ENCODE measurements around the gene NMRAL1. TPM values are rescaled to one million over a fixed set of nuclear protein-coding genes. Genes with fewer than 3 reads are reported as not detected.

Gene NMRAL1
- total RNA-seq, 1 experiment from 2014 or later = 53.5 TPM

DNA sequence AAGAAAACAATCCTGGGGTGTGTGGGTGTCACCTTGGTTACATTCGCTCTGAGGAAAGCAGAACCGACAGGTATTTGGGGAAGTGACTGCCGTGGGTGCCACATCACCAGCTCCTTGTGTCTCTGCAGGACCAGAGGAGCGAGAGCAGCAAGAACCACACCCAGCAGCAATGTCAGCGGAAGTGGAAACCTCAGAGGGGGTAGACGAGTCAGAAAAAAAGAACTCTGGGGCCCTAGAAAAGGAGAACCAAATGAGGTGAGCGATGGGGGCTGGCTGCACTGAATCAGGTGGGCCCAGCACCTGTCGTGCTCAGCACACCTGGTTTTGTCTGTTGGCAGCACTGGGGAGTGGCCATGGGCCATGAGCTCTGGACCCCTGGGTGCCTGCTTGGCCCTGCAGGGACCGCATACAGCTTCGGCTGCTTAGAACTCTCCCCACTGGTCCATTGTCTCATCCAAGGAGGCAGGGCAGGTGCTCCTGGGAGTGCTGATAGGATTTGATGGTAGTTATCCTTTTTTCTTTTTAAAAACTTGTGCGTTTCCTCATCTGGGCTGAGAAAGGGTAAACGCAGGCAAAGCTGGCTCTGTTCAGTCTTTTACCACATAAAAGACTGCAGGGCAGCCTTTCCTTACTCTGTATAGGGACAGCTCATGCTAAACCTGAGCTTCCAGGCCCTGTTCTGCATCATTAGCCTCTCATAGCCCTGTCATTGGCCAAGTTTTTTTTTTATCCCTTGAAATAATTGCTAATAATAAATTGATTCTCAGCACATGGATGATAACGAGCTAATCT lies 31.1 kb upstream of the NMRAL1 start:
- no peak for DNase-seq (ENCODE audit: low read depth)

DNA sequence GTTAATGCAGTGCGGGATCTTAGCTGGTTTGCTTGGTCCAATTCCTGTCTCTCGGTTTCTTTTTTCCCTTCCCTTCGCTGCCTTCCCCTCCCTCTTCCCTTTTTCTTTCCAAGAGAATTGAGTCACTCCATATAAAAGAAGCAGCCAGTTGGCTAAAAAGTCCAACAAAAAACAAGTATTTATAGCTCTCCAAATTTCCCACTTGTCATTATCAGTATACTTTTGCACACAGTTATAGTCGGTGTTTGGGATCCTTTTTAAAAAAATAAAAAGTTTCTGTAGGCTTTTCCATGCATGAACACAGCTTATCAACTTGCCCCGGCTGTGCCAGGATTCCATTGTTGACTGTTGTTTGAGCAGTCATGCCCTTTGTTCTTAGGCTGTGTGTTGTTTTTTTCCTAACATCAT lies 26.6 kb upstream of the NMRAL1 start:
- no peak for DNase-seq (ENCODE audit: low read depth)

DNA sequence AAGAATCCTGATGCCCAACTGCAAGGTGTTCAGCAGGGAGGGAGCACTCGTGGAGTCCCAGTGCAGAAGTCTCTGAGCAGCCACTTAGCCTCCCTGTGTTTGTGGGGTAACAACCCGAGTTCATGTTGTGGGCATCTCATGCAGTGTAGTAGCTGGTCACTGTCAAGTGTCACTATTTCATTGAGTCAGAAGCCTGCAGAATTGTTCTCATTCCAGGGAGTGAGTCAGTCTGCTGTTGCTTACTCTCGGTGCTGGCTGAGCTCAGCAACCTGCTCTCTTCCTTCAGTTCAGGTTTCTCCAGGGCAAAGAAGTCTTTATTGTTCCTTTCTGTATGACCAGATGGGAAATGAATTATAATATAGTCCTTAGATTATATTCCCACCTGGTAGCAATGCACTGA lies 25.8 kb upstream of the NMRAL1 start:
- peak; percentile 63 for DNase-seq (ENCODE audit: low read depth)

DNA sequence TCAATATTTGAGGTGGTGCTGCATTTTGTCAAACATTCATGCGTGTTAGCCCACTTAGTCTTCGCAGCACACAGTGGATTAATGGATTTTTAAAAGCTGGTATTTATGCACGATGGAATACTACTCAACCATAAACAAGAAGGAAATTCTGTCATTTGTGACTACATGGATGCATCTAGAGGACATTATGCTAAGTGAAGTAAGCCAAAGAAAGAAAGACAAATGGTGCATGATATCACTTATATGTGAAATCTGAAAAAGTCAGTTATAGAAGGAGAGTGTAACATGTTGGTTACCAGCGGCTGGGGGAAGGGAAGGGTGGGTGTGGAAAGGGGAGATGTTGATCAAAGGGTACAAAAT lies 24.8 kb upstream of the NMRAL1 start:
- DNase-seq (ENCODE audit: low read depth) = no peak

DNA sequence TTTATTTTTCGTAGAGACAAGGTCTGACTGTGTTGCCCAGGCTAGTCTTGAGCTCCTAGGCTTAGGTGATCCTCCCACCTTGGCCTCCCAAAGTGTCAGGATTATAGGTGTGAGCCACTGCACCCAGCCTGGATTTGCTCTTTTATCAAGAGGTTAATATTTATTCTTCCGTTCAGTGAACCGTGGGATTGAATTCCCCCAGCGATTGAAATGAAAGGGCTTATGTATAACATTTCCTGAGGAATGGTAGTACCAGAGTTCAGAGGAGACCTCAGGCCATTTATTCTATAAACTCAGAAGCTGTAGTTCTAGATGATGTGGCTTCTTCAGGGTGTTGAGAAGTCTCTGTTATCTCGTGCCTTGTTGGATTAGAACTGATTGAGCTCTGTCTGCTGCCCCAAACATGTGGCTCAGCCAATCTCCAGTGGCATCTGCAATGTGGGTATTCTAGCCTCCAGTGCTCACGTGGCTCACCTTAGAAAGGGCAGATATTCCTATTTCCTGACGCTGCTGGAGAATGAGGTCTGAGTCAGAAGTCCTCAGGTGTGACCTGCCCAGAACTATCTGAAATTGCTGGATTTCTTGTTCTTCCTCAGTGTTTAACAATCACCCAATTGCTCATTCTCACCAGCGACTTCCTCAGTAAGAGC lies 24.2 kb upstream of the NMRAL1 start:
- no peak for DNase-seq (ENCODE audit: low read depth)

DNA sequence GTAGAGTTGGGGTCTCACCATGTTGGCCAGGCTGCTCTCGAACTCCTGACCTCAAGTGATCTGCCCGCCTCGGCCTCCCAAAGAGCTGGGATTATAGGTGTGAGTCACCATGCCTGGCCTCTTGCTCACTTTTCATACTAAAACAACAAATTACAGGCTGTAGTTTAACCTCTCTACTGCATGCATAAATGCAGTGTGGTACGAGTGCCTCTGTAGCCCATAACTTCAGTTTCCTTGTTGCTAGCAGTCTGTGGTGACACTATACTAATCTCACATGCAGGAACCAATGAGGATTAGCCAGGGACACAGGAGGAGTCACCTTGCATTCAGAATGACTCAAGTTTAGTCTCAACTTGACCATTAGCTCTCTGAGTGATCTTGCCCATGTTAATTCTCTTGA lies 21.9 kb upstream of the NMRAL1 start:
- DNase-seq (ENCODE audit: low read depth) = peak; percentile 58

DNA sequence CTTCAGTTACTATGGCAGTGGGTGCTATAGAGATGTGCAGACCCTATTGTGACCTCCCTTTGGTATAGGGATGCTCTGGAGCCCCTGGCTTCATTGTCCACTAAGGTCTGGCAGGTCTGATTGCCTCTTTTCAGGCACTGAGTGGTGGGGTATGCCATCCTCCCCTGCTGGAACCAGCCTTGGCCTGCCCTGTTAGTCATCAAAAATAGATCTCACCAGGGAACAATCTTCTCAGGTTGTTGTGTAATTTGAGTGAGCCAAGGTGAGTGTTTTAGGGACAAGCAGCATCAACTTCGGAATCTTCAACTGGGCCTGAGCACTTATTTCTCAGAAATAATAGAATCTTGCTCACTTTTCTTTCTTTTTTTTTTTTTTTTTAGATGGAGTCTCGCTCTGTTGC lies 21.3 kb upstream of the NMRAL1 start:
- DNase-seq (ENCODE audit: low read depth) = no peak

DNA sequence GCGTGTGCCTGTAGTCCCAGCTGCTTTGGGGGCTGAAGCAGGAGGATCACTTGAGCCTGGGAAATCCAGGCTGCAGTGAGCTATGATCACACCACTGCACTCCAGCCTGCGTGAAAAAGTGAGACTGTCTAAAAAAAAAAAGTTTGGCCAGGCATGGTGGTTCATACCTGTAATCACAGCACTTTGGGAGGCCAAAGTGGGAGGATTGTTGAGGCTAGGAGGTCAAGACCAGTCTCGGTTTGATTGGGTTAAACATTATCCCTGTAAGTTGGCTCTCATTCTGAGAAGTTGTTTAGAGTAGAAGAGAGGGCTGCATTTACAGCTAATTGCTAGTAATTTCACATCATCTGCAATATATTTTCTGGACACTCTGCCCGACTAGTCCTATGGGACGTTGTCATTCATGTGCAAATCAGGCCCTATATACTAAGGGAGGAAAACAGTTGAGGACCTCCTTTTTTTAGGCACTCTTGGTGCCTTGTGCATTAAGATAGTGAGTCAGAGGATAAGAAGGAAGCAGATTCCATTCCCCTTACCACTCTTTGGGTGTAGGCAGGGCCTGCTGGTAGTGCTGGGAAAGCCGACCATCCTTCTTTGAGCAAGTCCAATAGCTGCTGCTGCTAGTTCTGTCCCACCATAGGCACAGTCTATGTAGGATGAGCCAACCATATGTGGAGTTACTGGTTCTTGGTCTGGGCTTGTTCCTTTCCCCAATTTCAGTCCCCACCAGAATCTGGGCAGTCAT lies 20.5 kb upstream of the NMRAL1 start:
- peak; percentile 75 for DNase-seq (ENCODE audit: low read depth)

DNA sequence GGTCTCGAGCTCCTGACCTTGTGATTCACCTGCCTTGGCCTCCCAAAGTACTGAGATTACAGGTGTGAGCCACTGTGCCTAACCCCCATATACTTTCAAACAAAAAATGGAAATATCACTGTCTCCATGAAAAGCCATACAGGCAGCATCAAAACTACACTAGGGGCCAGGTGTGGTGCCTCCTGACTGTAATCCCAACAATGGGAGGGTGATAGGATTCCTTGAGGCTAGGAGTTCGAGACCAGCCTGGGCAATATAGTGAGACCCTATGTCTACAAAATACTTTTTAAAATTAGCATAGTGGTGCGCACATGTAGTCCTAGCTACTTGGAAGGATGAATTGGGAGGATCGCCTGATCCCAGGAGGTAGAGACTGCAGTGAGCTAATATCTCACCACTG lies 17.5 kb upstream of the NMRAL1 start:
- DNase-seq (ENCODE audit: low read depth) = no peak

DNA sequence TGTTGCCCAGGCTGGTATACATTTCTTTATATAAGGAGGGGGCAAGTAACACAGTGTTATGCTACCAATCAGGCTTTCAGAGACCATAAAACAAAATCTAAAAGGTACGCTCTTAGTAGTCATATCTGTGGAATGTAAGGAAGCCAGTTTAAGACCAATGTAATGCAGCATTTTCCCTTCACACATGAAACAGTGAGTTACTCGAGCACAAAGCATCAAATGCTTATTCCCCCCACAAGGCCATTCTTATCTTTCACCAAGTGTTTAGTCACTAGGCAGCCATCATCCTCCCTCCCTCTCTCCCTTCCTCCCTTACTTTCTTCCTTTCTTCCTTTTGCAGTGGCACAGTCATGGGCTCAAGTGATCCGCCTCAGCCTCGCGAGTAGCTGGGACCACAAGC lies 14.6 kb upstream of the NMRAL1 start:
- peak; percentile 53 for DNase-seq (ENCODE audit: low read depth)

DNA sequence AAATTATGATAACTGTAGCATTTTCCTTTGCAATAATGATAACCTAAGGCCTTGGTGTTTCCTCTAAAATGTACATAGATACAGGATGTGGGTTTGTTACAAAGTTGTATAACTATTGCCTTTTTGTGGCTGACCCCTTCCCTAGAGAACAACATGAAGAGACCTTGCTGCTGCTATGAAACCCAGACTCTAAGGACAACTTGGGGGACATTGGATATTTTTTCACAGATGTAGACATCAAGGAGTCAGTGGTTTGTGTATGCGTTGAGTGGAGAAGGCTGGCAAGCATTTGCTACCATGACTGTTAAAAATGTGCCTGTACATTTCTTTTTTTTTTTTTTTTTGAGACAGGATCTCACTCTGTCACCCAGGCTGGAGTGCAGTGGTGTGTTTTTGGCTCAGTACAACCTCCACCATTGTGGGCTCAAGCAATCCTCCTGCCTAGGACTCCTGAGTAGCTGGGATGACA lies 14.1 kb upstream of the NMRAL1 start:
- DNase-seq (ENCODE audit: low read depth) = no peak

DNA sequence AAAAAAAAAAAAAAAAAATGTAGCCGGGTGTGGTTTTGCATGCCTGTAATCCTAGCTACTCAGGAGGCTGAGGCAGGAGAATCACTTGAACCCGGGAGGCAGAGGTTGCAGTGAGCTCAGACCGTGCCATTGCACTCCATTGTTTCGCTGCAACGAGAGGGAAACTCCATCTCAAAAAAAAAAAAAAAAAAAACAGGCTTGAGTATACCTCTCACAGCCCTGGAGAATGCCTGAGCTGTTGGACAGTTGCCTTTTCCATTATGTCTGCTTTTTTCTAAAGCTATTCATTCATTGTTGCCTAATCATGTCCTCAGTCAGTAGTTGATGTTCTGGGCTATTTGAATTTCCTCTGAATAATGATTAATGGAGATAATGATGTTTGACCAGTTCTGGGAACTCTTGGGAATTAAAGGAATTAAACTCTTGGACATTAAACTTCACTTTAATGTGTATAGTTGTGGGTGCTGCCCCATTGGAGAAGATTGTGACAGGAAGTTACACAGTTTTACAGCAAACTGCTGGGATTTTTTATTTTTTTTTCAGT lies 13.6 kb upstream of the NMRAL1 start:
- DNase-seq (ENCODE audit: low read depth) = no peak

DNA sequence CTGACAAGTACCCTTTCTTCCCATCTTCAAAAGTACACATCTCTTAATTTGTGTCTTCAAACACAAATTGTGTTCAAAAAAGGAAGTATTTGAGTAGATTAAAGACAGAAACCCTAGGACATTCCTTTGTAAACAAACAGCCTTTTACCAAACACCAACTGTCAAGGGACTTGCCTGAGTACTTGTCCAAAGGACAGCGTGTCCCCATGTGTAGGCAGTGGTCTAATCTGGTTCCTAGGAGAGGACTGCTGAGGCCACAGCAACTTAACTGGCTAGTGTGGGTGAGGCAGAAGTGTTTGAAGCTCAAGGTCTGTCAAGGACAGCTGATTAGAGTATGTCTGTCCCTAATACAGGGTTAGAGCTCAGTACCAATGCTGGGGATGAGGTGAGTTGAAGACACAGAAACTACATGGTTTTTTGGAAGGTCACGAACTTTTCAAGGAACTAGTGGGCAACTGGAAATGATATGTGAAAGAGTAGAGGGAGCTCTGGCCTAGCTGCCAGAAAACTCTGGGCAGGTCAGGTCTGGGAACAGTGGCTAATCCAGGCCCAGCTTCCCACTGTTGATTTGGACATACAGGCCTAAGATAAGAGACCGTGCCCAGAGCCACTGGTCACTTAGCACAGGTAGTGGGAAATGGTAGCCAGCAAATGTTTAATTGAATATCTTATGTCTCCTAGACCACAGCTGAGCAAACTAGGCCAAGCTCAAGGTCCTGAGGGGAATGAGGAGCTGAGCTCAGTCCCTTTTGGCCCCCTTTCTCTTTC lies 11.9 kb upstream of the NMRAL1 start:
- DNase-seq (ENCODE audit: low read depth) = no peak

DNA sequence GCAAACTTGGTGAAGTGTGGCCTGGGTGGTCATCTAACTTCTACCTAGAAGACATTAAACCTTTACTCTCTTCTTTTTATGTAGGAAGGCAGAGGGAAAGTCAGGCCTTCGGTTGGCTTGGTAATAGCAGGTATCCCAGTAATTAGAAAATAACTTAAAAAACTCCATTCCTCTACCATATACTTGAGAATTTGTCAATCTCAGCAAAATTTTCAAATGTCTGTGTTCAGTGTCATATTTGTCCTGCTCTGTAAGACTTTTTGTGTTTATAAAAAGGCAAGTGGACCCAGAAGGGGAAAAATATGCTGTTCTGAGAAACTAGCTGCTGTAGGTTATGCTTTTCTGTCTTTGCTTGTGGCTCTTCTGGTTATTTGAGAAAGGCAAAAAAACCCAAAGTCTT lies 7.5 kb upstream of the NMRAL1 start:
- DNase-seq (ENCODE audit: low read depth) = no peak

DNA sequence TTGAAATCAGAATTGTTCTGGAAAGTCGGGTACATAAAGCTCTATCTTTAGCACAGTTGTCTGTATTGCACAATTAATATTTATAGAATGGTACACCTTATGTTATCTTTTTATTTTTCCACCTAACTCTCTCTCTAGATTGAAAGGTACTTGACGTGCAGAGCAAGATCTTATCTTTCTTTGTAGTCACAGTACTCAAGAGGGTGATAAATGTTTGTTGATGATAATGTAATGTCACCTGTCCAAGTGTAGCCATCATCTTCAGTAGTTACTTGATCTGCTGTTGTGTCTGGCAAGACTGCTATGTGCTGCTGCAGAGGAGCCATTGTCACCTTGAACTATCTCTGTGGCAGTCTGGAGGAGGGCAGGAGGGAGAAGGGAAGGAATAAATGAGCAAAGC lies 7.1 kb upstream of the NMRAL1 start:
- DNase-seq (ENCODE audit: low read depth) = no peak

DNA sequence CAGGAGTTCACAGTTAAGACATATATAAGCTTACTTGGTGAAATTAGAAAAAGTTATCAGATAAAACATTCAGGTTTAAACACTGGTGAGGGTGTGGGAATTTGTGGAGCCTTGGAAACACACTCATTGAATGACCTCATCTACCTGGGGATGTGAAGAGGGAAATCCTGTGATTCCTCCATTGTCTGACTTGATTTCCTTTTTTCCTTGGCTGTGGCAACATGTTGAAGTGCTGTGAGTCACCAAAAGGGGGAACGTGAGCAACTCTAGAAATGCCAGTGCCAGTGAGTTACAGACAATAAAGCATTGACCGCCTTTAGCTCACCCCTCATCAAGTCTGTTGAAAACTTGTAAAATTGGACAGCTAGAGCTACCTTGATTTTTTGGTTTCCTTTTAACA lies 3.5 kb upstream of the NMRAL1 start:
- peak; percentile 57 for DNase-seq (ENCODE audit: low read depth)

DNA sequence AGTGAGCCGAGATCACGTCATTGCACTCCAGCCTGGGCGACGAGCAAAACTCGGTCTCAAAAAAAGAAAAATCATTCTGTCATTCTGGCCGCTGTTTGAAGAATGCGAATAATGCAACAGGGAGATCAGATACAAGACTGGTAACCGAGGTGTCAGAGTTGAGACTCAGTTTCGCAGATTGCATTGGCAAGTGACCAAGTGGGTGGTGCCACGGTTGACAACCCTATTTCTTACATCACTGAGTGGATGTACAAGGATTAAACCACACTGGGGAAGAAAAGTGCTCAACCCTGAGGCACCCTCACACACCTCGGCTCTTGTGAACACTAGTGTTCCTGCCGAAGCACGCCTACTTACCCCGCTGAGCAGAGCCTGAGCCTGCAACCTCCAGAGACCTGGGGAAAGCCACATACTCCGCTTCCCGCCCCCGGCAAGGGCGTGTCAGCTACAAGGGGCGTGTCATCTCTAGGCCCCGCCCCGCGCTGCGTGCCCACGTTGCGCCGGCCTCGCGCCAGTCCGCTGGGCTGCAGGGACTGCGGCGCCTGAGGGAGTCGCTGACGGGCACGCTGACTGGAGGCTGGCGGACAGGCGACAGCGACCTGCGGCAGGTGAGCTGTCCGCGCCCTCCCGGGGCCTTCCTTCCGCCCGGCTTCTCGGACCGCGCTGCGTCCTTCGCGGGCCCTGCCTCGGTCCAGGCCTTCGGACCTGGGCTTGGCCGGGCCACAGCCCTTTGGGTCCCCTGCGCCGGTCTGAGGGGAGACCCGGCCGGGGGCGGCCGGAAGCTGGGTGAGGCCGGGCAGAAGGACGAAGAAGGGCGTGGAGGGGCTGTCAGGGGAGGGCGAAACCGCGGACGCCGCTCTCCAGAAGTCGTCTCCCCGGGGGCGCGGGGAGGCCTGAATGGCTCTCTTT lies 1.7 kb upstream of the NMRAL1 start, which contains the start of gene HMOX2:
HMOX2 (plus strand) TSS at position 519 of the 909 bp plus-strand sequence. CDS start 29,127 bp downstream, outside the sequence.
- DNase-seq (ENCODE audit: low read depth) = peak; percentile 95

DNA sequence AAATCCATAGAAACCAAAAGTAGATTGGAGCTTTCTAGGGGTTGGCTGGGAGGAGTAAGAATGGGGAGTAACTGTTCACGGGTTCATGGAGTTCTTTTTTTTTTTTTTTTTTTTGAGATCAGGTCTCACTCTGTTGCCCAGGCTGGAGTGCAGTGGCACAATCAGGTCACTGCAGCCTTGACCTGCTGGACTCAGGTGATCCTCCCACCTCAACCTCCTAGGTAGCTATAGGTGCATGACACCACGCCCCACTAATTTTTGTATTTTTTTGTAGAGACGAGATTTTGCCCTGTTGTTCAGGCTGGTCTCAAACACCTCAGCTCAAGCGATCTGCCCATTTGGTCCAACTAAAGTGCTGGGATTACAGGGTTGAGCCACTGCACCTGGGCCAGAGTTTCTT lies 1.5 kb downstream of the NMRAL1 start:
- DNase-seq (ENCODE audit: low read depth) = no peak

DNA sequence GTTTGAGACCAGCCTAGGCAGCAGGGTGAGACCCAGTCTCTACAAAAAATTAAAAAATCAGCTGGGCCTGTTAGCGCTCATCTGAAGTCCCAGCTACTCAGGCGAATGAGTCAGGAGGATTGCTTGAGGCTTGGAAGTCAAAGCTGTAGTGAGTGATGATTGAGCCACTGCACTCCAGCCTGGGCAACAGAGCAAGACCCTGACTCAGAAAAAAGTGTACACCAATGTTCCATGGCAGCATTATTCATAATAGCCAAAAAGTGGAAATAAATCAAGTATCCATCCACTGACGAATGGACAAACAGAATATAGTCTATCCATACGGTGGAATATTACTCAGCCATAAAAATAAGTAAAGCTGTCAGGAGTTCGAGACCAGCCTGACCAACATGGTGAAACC lies 2.6 kb downstream of the NMRAL1 start:
- DNase-seq (ENCODE audit: low read depth) = no peak

DNA sequence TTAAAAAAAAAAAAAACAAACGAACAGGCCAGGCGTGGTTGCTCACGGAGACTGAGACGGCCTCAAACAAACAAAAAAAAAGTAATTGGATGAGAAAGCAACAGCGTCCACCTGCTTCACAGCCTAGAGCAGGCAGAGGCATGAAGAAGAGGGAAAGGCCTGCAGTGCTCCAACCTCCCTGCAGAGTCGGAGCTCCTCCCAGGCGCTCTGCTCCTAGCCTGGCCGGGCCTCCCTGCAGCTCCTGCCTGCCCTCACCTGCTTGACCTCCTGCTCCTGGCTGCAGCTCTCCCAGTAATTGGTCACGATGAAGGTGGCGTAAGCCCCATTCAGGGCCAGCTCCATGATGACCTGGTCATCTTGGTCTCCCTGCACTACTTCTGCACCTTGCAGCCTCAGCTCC lies 5.5 kb downstream of the NMRAL1 start:
- no peak for DNase-seq (ENCODE audit: low read depth)

DNA sequence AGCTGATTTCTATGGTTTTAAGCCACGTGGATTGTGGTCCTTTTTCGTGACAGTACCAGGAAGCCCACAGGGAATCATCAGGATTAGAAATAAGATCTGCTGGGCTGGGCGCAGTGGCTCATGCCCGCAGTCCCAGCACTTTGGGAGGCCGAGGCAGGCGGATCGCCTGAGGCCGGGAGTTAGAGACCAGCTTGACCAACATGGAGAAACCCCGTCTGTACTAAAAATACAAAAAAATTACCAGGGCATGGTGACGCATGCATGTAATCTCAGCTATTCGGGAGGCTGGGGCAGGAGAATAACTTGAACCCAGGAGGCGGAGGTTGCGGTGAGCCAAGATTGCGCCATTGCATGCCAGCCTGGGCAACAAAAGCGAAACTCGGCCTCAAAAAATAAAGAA lies 6.5 kb downstream of the NMRAL1 start:
- DNase-seq (ENCODE audit: low read depth) = no peak

All from Daoy (cell line).